Coronary artery (tissue), 2 donors: Measurements from ENCODE around the gene TESK2.
"Not testable (repeated sequence)": the region's sequence is repeated elsewhere in the genome, so short reads cannot be mapped to it uniquely, and the experiment has no call there.

ENCODE experiments used
- DNase-seq: peaks from one replicate; pipeline ENCODE4 v3.0.0-alpha.2; 2017; ENCODE audit warnings: low spot score
- H3K27ac ChIP-seq, 2 donors: fragments of 200-600 bp; sonication (generic); one replicate each; pipeline ENCODE4 v1.5.1; 2016 to 2019
- H3K4me3 ChIP-seq: fragments of 200-600 bp; sonication (generic); 2 replicates; pipeline ENCODE4 v1.5.1; 2016; ENCODE audit warnings: mild to moderate bottlenecking, moderate library complexity
- CTCF ChIP-seq: fragments of 200-600 bp; sonication (generic); IDR thresholded peaks from one replicate; pipeline ENCODE4 v1.5.1; 2019; ENCODE audit warnings: antibody characterized with exemption

The TESK2 gene

GRCh38 chr1:45395051-45395450 is 95.9 kb downstream of the TESK2 start:
- DNase-seq: no peak
- no peak overlapping the region for H3K4me3 ChIP-seq
- TF ChIP-seq CTCF: no peak
- H3K27ac ChIP-seq: no peak overlapping the region

GRCh38 chr1:45394342-45394741 is 96.6 kb downstream of the TESK2 start:
- no peak for TF ChIP-seq CTCF
- no peak for DNase-seq
- Histone ChIP-seq H3K4me3 (no peak overlapping the region), H3K27ac (no peak overlapping the region)

- TF ChIP-seq CTCF: no peak
- Histone ChIP-seq H3K4me3 (no peak overlapping the region), H3K27ac (no peak overlapping the region)
- no peak for DNase-seq
Observed at GRCh38 chr1:45393718-45394302, 97.2 kb downstream of the TESK2 start.

- DNase-seq: no peak
- H3K27ac ChIP-seq: no peak overlapping the region
- TF ChIP-seq CTCF: no peak
- no peak overlapping the region for H3K4me3 ChIP-seq
Observed at GRCh38 chr1:45386219-45386618, 104.7 kb downstream of the TESK2 start.

- Histone ChIP-seq H3K4me3 (no peak overlapping the region), H3K27ac (no peak overlapping the region)
- DNase-seq: no peak
- no peak for TF ChIP-seq CTCF
Observed at GRCh38 chr1:45385302-45385701, 105.7 kb downstream of the TESK2 start.

GRCh38 chr1:45384213-45384612 is 106.8 kb downstream of the TESK2 start:
- H3K4me3 ChIP-seq, DNase-seq, H3K27ac ChIP-seq: not testable (repeated sequence)

- no peak for TF ChIP-seq CTCF
- Histone ChIP-seq H3K27ac (no peak overlapping the region), H3K4me3 (no peak overlapping the region)
- no peak for DNase-seq
Observed at GRCh38 chr1:45383191-45383590, 107.8 kb downstream of the TESK2 start.

GRCh38 chr1:45381243-45381642 is 109.7 kb downstream of the TESK2 start:
- TF ChIP-seq CTCF: no peak
- no peak for DNase-seq
- Histone ChIP-seq H3K27ac (no peak overlapping the region), H3K4me3 (no peak overlapping the region)
